Fibroblast of lung (primary cell): Measurements from ENCODE around the gene ZNF680.

ENCODE experiments used
- CTCF ChIP-seq, 2 donors: IDR thresholded peaks in 1 of 2; conservative IDR thresholded peaks in 1 of 2; 1 replicate in 1 of 2; 2 replicates in 1 of 2; pipeline ENCODE4 v1.5.1; 2011 to 2012; ENCODE audit warnings: low read length in 2 of 2, control low read depth in 1 of 2, inconsistent platforms in 1 of 2, low read depth in 1 of 2, mild to moderate bottlenecking in 1 of 2
- EZH2 ChIP-seq: IDR thresholded peaks from 2 replicates; pipeline ENCODE4 v1.5.1; 2012; ENCODE audit warnings: low read length, control low read depth, mild to moderate bottlenecking; ENCODE audit errors: missing control alignments

DNA sequence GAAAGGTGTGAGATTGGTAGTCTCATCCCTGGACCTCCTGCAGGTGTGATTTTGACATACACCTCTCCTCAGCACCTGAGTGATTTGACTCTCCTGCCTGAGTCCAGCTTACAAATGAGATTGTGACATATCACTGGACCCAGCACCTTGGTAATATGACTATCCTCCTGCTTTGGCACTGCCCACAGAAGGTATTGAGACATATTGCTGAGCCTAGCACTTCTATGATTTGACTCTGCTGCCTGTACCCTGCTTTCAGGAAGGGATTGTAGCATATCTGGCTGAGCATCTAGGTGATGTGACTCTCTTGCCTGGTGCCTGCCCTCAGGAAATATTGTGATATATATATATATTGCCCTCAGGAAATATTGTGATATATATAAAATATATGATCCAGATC is 43.5 kb upstream of the ZNF680 start:
- TF ChIP-seq CTCF (conservative IDR thresholded peaks at IDR 0.05 in 1 of 2, IDR thresholded peaks at IDR 0.05 in 1 of 2; ENCODE audit: low read depth in 1 of 2, low read length in 2 of 2) (no peak), EZH2 (no peak)
